Ovary (tissue), 9 donors: ENCODE measurements around the gene CROCC2. TPM values are rescaled to one million over a fixed set of nuclear protein-coding genes. Genes with fewer than 3 reads are reported as not detected.

Experiments used
- DNase-seq, 5 donors: peaks; one replicate each; pipeline ENCODE4 v3.0.0-alpha.2; 2019 to 2020
- H3K27ac ChIP-seq, 2 donors: fragments of 200-600 bp; one replicate each; pipeline versions ENCODE4 v1.5.1 to v1.8.0; 2019 to 2022
- H3K27me3 ChIP-seq: fragments of 200-600 bp; one replicate; pipeline ENCODE4 v1.8.0; 2022
- H3K36me3 ChIP-seq: fragments of 200-600 bp; sonication (generic); one replicate; pipeline ENCODE4 v1.5.1; 2019
- H3K4me1 ChIP-seq: one replicate; pipeline ENCODE4 v1.8.1; 2013; ENCODE audit warnings: mild to moderate bottlenecking, moderate library complexity; ENCODE audit not compliant: insufficient read depth
- H3K4me3 ChIP-seq: fragments of 200-600 bp; sonication (generic); one replicate; pipeline ENCODE4 v1.5.1; 2017
- H3K9me3 ChIP-seq, 2 donors: fragments of 200-600 bp in 1 of 2; sonication (generic) in 1 of 2; one replicate each; pipeline versions ENCODE4 v1.5.1 to v1.8.1; 2013 to 2019; ENCODE audit warnings: mild to moderate bottlenecking in 1 of 2, moderate library complexity in 1 of 2
- EP300 ChIP-seq: sonication (generic); formaldehyde crosslinking; IDR thresholded peaks from one replicate; pipeline ENCODE4 v1.6.1; 2017; ENCODE audit warnings: antibody characterized with exemption
- POLR2A ChIP-seq: fragments of 450-650 bp; IDR thresholded peaks from one replicate; pipeline ENCODE4 v1.6.1; 2017; ENCODE audit warnings: antibody characterized with exemption, mild to moderate bottlenecking, moderate library complexity
- WGBS, 3 donors: extraction: QIAGEN DNeasy Blood & Tissue Kit in 1 of 3; methylation state at CpG; one replicate each; pipeline versions ENCODE4 v1.1.5 to v1.1.7; 2013 to 2017; 5-methylcytosine and 5-hydroxymethylcytosine counted together
- intact Hi-C, 4 donors: fragments of 100-400 bp; cut with DNase I; formaldehyde crosslinking; loops; one replicate each; pipeline versions ENCODE4 v1.11.0 to v1.15.1; 2022 to 2023
- polyA plus RNA-seq, 2 donors: library from polyadenylated mRNA; stranded (reverse); fragments of 200-250 nt in 1 of 2; fragments of 350-450 nt in 1 of 2; fragmentation: Illumina TruSeq in 1 of 2; extraction: RNeasy Lipid Tissue Mini Kit (QIAGEN cat#74804) in 1 of 2; gene quantifications; one replicate each; pipeline ENCODE4 v1.2.3, GENCODE V29; 2013 to 2014
- total RNA-seq, 7 donors: library from RNA; depleted of rRNA in 2 of 7; stranded (reverse); fragments of >200 nt in 2 of 7; fragmentation: NEBNext Ultra II Directional in 3 of 7; extraction: Animal tissue kit (Norgen Biotek cat#: 25700) in 3 of 7; gene quantifications; one replicate each; pipeline versions ENCODE4 v1.1.0 to v1.2.4, GENCODE V29; 2016 to 2023
- TF ChIP-seq, protein P1 (sequence below), 3 donors: fragments of 450-650 bp in 2 of 3; fragments of 200-600 bp in 1 of 3; IDR thresholded peaks; one replicate each; pipeline versions ENCODE4 v1.5.1 to v1.8.0; 2016 to 2022; ENCODE audit warnings: antibody characterized with exemption in 3 of 3, mild to moderate bottlenecking in 1 of 3
- donor health status: DM: no; HTN: no; CAD: no; lungs with moderate emphysema.
- donor health status: DM: no; HTN: no; CAD: no.
- donor health status: Bipolar disorder and iron deficiency.
- donor health status: DM: yes; HTN: yes; CAD: no.
- donor health status: DM: no; HTN: no; CAD: no.
- donor health status: DM: yes; HTN: yes; CAD: no.

CROCC2 gene
- total and polyA plus RNA-seq, 9 donors = 0.15 to 6.1 (median 1.5) TPM; not detected in 1

DNA sequence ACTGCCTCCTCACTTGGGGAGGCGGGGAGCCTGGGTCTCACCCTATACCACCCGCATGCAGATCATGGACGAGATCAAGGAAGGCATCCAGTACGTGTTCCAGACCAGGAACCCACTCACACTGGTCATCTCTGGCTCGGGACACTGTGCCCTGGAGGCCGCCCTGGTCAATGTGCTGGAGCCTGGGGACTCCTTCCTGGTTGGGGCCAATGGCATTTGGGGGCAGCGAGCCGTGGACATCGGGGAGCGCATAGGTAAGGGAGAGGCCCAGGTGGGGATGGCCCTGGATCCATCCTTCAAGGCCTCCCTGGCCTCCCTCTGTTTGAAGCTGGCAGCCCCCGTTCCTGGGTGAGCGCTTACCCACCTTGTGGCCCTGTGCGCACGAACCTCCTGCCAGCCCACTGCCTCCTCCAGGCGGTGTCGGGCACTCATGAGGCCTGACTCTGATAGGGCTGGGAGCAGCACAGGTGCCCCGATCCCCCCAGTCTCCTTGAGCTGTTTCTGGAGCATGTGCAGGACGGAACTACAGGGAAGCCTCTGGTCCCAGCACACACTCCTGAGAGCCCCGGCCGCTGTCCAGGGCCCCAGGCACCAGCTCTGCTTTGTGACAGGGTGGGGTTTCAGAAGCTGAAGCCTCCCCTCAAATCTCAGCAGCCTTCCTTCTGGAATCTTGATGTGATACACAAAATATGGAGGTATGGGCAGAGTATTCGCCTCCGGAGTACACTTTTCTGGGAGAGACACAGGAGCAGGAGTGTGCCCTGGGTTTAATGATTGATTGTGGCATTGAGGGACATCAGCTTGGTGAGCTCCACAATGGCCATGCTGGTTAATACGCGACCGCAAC lies 36.8 kb upstream of the CROCC2 start:
- Histone ChIP-seq H3K4me3 (no peak overlapping the region), H3K4me1 (no peaks in the 10 kb centered on the region), H3K9me3 (no peaks in the 10 kb centered on the region), H3K36me3 (no peaks in the 10 kb centered on the region), H3K27me3 (no peaks in the 10 kb centered on the region), H3K27ac (no peak overlapping the region)
- intact Hi-C loops = no loop called here
- DNase-seq = peak in 1 of 5 donors; percentile 22
- TF ChIP-seq EP300 = no peak
- TF ChIP-seq, protein P1, sequence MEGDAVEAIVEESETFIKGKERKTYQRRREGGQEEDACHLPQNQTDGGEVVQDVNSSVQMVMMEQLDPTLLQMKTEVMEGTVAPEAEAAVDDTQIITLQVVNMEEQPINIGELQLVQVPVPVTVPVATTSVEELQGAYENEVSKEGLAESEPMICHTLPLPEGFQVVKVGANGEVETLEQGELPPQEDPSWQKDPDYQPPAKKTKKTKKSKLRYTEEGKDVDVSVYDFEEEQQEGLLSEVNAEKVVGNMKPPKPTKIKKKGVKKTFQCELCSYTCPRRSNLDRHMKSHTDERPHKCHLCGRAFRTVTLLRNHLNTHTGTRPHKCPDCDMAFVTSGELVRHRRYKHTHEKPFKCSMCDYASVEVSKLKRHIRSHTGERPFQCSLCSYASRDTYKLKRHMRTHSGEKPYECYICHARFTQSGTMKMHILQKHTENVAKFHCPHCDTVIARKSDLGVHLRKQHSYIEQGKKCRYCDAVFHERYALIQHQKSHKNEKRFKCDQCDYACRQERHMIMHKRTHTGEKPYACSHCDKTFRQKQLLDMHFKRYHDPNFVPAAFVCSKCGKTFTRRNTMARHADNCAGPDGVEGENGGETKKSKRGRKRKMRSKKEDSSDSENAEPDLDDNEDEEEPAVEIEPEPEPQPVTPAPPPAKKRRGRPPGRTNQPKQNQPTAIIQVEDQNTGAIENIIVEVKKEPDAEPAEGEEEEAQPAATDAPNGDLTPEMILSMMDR (IDR thresholded peaks at IDR 0.05) = no peak
- no peak for TF ChIP-seq POLR2A
- 88 to 94% (median 93%) methylated on average over 24 to 25 of the region's 25 CpGs for WGBS, 3 donors

DNA sequence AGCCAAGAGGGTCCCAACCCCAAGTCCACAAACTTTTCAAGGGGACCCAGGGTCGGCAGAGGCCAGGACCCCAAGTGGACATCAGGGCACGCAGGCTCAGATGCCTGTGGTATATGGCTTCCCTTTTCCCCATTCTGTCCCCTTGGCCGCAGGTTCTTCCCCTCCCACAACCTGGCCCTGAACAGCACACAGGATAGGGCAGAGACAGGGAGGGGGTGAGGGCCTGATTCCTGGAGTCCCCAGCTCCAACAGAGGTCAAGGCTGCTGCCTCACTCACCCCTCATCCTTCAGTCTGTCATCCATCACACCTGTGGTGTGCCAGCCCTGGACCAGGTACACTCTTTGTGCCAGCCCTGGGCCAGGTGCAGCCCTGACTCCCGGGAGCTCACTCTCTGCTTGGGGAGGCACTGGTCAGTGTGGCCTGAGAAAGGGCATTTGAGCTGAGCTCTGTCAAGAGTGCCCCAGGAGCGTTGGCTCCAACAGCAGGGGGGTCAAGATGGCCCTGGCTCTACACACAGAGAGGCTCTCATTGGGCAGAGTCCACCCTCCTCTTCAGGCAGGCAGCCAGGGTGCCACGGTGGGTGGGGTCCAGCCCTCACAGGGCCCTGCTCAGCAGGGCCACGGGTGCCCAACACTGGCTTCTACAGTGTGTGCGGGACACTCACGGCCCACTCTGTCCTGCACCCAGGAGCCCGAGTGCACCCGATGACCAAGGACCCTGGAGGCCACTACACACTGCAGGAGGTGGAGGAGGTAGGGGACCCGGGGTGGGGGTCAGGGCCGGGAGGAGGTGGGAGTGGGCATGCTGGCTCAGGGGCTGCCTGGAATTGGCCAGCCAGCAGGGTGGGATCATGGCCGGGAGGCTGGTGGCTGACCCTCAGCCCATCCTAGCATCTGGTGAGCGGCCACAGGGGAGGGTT lies 35.9 kb upstream of the CROCC2 start:
- TF ChIP-seq EP300 (no peak), POLR2A (no peak)
- TF ChIP-seq, protein P1 (IDR thresholded peaks at IDR 0.05) = no peak
- Histone ChIP-seq H3K9me3 (no peaks in the 10 kb centered on the region), H3K4me1 (no peaks in the 10 kb centered on the region), H3K36me3 (no peaks in the 10 kb centered on the region), H3K4me3 (no peak overlapping the region), H3K27ac (no peak overlapping the region), H3K27me3 (no peaks in the 10 kb centered on the region)
- intact Hi-C loops = no loop called here
- DNase-seq = no peak
- 85 to 89% (median 89%) methylated on average over 12 to 15 of the region's 15 CpGs for WGBS, 3 donors

DNA sequence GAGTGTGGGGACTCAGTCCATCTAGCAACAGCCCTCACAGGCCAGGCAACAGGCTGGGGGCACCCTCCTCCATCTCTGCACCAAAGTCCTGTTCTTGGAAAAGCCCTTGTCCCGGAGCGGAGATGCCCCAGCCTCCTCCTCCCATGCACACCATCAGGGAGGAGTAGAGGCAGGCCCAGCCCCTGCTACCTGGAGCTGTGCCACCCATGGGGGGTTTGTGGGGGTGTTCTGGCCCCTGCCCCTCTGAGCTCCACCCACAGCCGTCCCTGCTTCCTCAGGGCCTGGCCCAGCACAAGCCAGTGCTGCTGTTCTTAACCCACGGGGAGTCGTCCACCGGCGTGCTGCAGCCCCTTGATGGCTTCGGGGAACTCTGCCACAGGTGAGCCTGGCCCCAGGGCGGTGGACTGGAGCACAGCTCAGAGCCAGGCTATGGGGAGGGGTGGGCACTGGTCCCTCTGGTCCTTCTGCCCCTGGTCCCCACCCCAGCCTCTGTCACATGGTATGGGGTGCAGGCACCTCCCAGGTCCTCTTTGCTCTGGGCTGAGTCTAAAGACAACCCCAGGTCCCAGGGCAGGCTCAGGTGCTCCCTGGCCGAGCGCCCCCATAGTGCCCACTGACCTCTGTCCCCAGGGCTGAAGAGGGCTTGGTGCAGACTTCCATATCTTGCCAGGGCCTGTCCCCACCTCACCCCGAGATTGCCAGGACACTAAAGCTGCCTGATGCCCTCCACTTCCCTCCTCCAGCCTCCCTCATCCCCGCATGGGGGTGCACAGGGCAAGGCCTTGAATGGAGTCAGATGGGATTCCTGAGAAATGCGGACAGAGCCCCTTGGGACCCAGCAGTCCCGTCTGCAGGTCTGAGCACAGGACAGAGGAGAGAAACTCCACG lies 34.8 kb upstream of the CROCC2 start:
- intact Hi-C loops = no loop called here
- Histone ChIP-seq H3K36me3 (no peaks in the 10 kb centered on the region), H3K27ac (no peak overlapping the region), H3K4me1 (no peaks in the 10 kb centered on the region), H3K4me3 (no peak overlapping the region), H3K27me3 (no peaks in the 10 kb centered on the region), H3K9me3 (no peaks in the 10 kb centered on the region)
- 82 to 85% (median 83%) methylated on average over 16 of the region's 16 CpGs for WGBS, 3 donors
- DNase-seq = peak in 1 of 5 donors; percentile 26
- TF ChIP-seq EP300 (no peak), POLR2A (no peak)
- TF ChIP-seq, protein P1 (IDR thresholded peaks at IDR 0.05) = no peak
